ENCODE results near the gene PITX2.

The PITX2 gene

GRCh38 chr4:110621839-110622751 lies 782 bp downstream of the PITX2 start:
- peak; percentile 54 for DNase-seq

DNA sequence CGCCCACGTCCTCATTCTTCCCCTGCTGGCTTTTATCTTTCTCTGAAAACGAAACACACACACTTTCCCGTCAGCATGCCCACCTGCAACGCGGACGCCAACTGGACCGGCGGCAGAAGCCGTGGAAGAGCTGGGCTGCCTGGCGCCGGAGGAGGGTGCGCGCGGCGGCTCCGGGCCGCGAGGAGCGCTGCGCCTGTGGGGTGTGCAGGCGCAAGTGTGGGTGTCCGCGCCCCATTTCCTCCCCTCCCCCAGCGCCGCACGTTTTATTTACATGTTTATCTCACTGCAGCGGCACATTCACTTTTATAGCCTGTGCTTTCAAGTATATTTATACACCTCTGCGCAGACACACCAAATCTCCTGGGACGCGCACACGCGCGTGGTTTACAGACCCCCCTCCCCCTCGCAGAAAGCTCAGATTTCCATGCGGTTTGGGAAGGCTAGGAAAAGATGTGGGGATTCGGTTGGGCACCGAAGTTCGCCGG lies 1.5 kb downstream of the PITX2 start:
- peak; percentile 13 for DNase-seq

- no peak for DNase-seq
Observed at GRCh38 chr4:110620691-110621327, 2.1 kb downstream of the PITX2 start.

DNA sequence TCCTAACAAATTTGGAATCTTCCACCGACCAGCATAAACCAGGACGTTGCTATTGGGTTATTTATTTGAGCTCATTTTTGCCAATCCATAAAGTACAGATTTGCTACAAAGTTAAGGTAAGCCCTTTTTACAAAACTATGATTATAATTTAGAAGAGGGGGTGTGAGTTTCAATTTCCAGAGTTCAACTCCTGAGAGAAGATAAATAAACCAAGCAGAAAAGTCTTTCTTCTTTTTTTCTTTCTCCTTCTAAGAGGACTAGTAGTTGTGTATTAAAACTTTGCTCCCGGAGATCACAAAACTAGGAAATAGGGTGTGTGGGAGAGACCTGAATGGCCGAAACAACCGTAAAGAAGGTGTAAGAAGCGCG lies 2.6 kb downstream of the PITX2 start:
- DNase-seq: no peak

DNA sequence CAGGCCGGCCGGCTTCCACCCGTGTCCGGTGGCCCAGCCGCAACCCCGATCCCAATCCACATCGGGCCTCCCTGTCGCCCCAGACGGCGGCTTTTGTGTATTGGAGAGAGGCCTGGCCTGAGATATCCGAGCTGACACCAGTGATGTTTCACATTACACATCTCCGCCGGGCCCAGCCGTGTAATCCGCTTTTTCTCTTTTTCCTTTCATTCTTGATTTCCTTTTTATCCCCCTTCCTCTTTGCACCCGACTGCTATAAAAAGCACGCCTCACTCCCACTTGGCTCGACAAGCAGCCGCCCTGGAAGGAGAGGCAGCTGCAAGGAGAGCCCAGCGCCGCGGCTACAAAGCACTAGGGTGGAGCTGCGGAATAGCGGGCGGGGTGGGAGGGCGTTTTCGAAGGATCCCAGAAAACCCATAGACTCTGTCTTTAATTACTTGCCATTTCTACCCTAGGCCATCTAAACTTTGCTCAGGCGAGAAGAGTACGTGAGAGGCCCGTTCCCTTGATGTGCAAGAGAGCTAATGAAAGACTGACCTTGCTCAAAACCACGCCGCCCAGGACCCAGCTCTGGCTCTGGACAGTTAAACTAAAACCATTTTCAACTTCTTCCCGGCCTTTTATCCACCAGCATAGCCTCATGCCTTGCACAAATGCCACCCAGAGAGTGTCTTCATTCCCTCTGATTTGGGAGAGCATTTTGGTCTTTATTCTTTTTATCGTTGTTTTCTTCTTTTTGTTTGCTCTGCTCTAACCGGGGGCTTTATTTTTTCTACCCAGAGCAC lies 3.2 kb downstream of the PITX2 start:
- DNase-seq: no peak

GRCh38 chr4:110618581-110619462 lies 4.1 kb downstream of the PITX2 start:
- no peak for DNase-seq

GRCh38 chr4:110617646-110618580 lies 5.0 kb downstream of the PITX2 start:
- DNase-seq: no peak

DNA sequence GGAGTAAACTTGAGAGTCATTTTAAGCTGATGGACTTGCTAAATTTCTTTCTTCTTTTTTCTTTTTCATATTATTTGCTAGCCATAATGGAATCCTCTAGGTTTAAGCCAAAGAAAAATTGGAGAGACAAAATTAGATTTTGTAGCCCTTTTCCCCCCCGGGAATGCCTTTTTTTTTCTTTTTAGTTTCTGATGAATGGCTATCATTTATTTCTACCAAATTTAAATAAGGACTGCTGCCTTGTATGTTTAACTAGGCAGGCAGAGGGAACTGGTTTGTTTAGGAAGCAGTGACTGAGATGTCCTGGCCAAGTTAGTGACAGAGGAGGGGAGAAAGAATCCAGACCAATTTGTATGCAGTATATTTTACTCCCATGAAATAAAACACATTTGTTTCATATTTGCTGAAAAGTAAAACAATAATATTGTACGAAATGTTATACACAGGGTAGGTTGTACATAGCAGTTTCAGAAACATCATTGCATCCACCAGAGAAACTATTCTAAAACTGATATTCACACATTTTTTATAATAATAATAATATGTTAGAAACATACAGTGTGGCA lies 5.7 kb downstream of the PITX2 start:
- no peak for DNase-seq

DNA sequence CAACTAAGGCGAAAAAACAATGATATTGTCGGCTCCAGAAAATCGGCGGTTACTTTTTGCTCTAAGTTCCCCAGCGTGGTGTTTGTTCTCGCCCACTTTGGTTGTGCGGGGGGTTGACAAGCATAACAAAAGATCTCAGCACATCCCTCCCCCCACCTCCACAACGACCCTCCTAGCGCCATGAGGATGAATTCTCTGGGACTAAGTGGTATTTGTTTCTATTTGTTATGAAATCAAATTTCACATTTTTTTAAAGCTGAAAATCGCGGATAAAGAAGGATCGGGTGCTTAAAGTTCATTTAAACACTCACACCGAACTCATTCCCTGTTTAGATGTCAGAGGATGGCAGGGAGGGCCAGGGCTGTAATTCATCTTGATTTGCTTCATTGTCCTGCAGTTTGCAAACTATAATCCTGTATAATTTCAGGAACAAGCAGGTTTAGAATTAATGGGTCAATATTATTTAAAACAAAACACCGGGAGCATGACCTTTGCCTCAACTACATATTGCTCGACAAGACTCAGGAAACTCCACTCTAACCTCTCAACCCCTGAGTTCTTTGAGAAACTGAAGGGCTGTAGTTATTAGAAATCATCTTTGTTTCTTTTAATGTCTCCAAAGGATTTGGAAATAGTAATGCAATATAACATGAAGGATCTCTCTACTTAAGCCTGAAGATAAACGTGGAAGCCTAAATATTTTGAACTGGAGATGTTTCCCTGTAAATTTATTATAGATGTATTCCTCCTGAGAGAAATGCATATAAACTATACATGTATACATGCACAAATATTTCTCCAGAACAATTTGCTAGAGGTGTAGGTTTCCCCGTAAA lies 6.4 kb downstream of the PITX2 start:
- no peak for DNase-seq

DNA sequence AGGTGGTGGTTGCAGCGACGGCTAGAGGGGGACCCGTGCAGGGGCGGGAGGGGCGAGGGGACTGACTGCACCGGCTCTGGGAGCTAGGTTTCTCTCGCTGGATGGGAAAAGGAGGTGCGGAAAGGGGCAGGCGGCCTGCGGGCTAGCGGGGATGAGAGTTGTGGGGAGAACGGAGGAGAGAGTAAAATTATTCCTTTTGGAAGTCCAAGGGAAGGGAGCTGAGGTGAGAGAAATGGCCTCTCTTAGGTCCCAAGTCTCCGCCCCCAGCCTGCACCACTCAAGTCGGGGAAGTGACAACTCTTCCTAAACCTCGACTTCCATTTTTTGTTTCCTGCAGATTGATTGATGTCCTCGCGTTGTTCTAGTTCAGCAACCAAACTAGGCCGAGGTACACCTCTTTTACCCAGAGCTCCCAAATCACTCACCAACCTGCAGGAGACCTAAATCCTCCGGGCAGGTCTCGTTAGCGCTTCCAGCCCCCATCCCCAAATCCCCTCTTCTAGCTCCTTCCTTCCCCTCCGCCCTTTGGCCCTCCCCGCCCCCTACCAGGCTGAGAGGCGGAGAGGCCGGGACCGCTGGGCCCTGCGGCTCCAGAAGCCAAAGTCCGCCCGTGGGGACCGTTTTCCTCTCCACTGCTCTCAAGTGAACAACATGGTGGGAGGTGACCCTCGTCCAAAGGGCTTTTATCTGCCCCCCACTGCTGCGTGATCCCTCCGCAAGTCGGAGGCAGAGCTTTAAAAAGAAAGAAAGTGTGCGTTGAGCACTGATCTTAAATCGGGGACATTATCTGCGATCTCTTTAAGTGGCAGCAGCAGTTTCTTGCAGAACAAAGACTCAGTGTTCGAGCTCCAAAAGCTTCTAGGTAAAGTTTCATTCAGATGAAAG lies 7.3 kb downstream of the PITX2 start:
- DNase-seq: no peak

DNA sequence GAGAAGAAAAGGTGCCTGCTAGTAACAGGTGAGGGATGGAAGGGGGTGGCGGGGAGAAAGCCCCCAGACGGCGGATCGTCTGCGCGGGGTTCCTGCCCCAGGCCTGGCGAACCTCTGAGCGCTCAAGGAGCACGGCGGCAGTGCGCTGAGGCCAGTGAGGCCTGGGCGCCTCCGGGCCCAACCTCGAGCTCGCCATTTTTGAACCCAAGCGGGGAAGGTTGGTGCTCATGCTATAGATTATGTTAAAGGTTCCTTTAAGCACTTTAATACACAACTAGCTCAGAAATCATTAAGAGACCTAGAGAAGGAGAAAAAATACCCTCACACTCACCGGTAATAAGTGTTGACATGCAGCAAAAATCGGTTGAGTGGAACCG lies 7.9 kb downstream of the PITX2 start:
- DNase-seq: no peak

DNA sequence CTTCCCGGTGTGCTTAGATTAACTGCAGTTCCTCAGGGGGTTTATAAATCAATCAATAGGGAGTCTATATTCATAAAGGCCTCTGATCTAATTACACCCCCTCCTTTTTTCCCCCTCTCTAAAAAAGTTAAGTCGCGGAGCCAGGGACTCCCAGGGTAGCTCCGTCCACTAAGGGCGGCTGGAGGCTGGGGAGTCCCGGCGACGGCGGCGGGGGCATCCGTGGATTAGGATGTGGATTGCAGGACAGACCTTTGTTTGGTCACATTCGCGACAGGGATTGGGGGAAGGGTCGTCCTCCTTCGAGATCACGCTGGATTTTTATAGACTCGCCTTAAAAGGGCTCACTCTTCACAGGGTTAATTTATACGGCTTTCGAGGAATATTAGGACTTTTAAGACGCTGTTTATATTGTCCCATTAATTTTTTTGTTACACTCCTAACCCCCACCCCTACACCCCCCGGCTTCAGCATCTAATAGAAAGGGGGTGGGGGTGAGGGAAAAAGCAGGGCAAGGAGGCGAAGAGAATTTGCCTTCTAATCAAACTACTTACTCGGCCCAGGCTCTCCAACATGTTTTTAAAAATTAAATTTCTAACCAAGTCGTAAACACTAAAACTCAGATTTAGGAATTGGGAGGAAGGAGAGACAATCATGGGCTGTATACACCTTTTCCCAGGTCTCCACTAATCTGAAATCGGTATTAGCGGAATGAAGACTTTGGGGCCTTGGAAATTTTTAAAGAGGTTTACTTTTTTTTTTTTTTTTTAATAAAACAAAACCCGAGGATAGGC lies 8.5 kb downstream of the PITX2 start:
- DNase-seq: no peak

GRCh38 chr4:110613745-110614144 lies 9.1 kb downstream of the PITX2 start:
- DNase-seq: no peak

- DNase-seq: no peak
Observed at GRCh38 chr4:110612631-110613269, 10.1 kb downstream of the PITX2 start.

- DNase-seq: no peak
Observed at GRCh38 chr4:110611968-110612447, 10.9 kb downstream of the PITX2 start.

DNA sequence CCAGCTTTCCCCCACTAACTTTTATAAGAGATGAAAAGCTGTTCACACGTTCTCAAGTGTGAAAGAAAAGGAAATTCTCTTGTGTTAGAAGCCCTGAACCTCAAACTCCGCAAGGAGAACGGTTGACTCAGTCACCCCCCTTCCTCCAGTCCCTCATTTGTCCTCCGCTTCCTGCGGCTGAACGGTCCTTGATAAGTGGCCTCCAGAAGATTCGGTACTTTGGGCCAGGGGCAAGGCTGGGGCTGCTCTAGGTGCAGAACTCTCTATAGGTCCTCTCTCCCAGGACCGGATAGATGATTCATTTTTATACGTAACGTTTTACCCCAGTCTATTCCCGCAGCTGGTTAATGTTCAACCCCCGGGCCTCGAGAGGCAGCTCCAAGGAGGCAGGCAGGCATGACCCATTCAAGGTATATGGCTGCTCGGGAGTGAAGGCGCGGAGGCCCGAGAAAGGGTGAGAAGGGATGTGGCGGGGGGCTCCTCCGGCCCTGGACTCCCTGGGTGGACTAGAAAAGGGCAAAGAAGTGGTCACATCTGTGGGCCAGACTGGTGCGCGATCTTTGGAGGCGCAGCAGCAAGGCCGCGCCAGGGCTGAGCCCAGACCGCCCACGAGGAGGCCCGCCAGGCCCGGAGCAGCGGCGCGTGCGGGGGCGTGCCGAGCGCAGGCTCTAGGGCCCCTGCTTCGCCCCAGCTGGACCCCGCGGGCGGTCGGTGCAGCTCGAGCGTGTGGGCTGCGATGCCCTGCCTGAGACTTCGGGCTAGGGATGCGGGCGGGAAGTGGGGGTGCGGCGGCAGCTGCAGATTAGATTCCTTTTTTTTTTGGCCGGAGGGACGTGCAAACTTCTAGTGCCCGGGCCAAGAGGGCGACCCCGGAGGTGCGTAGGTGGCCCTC lies 11.7 kb downstream of the PITX2 start:
- DNase-seq: no peak

GRCh38 chr4:110610620-110610939 lies 12.3 kb downstream of the PITX2 start:
- no peak for DNase-seq
